K562 (cell line): ENCODE results near the gene UNC13C. TPM values are rescaled to one million over a fixed set of nuclear protein-coding genes. Genes with fewer than 3 reads are reported as not detected.

Source experiments
- ATAC-seq: fragments of 200-7000 bp; cut with Tn5 transposase; 3 replicates; pipeline ENCODE4 v1.9.1; 2020; ENCODE audit warnings: moderate library complexity
- BruUV-seq: library from RNA; stranded (reverse); fragments of 400-500 nt; replicated peaks from 2 replicates; lab custom pipeline; 2021; lab: Mats Ljungman, UMichigan
- CTCF ChIA-PET: fragments of 300-600 bp; formaldehyde crosslinking; extraction: SDS; loops from one replicate; lab custom pipeline; 2021; ENCODE audit warnings: low intra/inter-chr PET ratio; lab: Yijun Ruan, JAX
- POLR2A ChIA-PET: fragments of 300-600, 350-650 bp; sonication (Branson Sonifier 250); formaldehyde crosslinking; extraction: SDS; loops from one replicate; lab custom pipeline; 2021; ENCODE audit warnings: antibody characterized with exemption, inconsistent platforms; lab: Yijun Ruan, JAX
- DNase-seq, 4 experiments: peaks; one replicate each; pipeline versions ENCODE4 v3.0.0 to v3.0.0-alpha.2; 2011 to 2018; ENCODE audit warnings: low spot score in 3 of 4, mixed read lengths in 3 of 4; ENCODE audit errors: extremely low read depth in 1 of 4
- FAIRE-seq: peaks from 2 replicates; lab custom pipeline; 2011; peaks lifted over from hg19 to GRCh38; lab: Jason Lieb, UNC
- H2AFZ ChIP-seq: 2 replicates; pipeline ENCODE4 v1.6.0; 2011; ENCODE audit warnings: low read depth, low read length, control low read depth, inconsistent platforms
- H3K27ac ChIP-seq: fragments of 200-600 bp; 3 replicates; pipeline ENCODE4 v1.8.0; 2011; ENCODE audit warnings: low read depth, mild to moderate bottlenecking, control low read depth, inconsistent platforms, low read length, moderate library complexity, mixed read lengths; ENCODE audit errors: extremely low read depth
- H3K27me3 ChIP-seq, 2 experiments: fragments of 300-600 bp in 1 of 2; 2 replicates in 1 of 2; 3 replicates in 1 of 2; pipeline versions ENCODE4 v1.6.0 to v1.8.0; 2011; ENCODE audit warnings: inconsistent platforms in 2 of 2, low read length in 2 of 2, mild to moderate bottlenecking in 1 of 2, mixed read lengths in 1 of 2, moderate library complexity in 1 of 2; ENCODE audit not compliant: control insufficient read depth in 2 of 2, insufficient read depth in 2 of 2
- H3K36me3 ChIP-seq: fragments of 300-600 bp; 3 replicates; pipeline ENCODE4 v1.8.0; 2011; ENCODE audit warnings: mild to moderate bottlenecking, low read length, inconsistent platforms; ENCODE audit not compliant: control insufficient read depth, insufficient read depth
- H3K4me1 ChIP-seq, 2 experiments: fragments of 200-600 bp in 1 of 2; replicated peaks in 1 of 2; 2 replicates in 1 of 2; 3 replicates in 1 of 2; pipeline versions ENCODE4 v1.5.1 to v1.8.0; 2011; ENCODE audit warnings: inconsistent platforms in 2 of 2, low read length in 2 of 2, mild to moderate bottlenecking in 1 of 2, mixed read lengths in 1 of 2, moderate library complexity in 1 of 2; ENCODE audit not compliant: control insufficient read depth in 2 of 2, insufficient read depth in 2 of 2
- H3K4me2 ChIP-seq: 2 replicates; pipeline ENCODE4 v1.6.1; 2011; ENCODE audit warnings: low read length, control low read depth, inconsistent platforms, mixed read lengths; ENCODE audit not compliant: insufficient read depth
- H3K4me3 ChIP-seq: fragments of 200-600 bp; sonication (generic), shearing (Covaris generic); 2 replicates; pipeline ENCODE4 v1.5.1; 2016; ENCODE audit warnings: control low read depth, inconsistent platforms
- H3K79me2 ChIP-seq: fragments of 200-600 bp; 3 replicates; pipeline ENCODE4 v1.8.0; 2011; ENCODE audit warnings: low read length, inconsistent platforms; ENCODE audit not compliant: control insufficient read depth, insufficient read depth
- H3K9ac ChIP-seq, 2 experiments: 2 replicates each; pipeline versions ENCODE4 v1.6.0 to v1.6.1; 2011; ENCODE audit warnings: low read depth in 2 of 2, low read length in 2 of 2, control low read depth in 1 of 2, inconsistent platforms in 1 of 2, mild to moderate bottlenecking in 1 of 2, mixed read lengths in 1 of 2; ENCODE audit not compliant: insufficient read depth in 1 of 2
- H3K9me1 ChIP-seq: one replicate; pipeline ENCODE4 v1.6.0; 2011; ENCODE audit warnings: inconsistent platforms, mild to moderate bottlenecking, low read length, moderate library complexity; ENCODE audit not compliant: control insufficient read depth, insufficient read depth
- H3K9me3 ChIP-seq: replicated peaks from 2 replicates; pipeline ENCODE4 v1.5.1; 2011; ENCODE audit warnings: low read depth, low read length, inconsistent platforms; ENCODE audit not compliant: control insufficient read depth, insufficient read depth
- H4K20me1 ChIP-seq: replicated peaks from 2 replicates; pipeline ENCODE4 v1.6.1; 2011; ENCODE audit warnings: low read length, inconsistent platforms, mixed read lengths; ENCODE audit not compliant: control insufficient read depth, insufficient read depth
- ARID1B ChIP-seq: fragments of 450-650 bp; IDR thresholded peaks from 2 replicates; pipeline ENCODE4 v1.6.1; 2016; ENCODE audit warnings: antibody characterized with exemption, mild to moderate bottlenecking, inconsistent platforms
- MYBL2 ChIP-seq, 2 experiments: fragments of 450-650 bp in 1 of 2; sonication (generic) in 1 of 2; formaldehyde crosslinking in 1 of 2; IDR thresholded peaks; 2 replicates each; pipeline versions ENCODE4 v1.6.1 to v1.8.1; 2017 to 2022; ENCODE audit warnings: borderline replicate concordance in 1 of 2, inconsistent platforms in 1 of 2, low read depth in 1 of 2, mild to moderate bottlenecking in 1 of 2, missing genetic modification reagents in 1 of 2, moderate library complexity in 1 of 2
- SMARCE1 ChIP-seq: fragments of 450-650 bp; IDR thresholded peaks from 2 replicates; pipeline ENCODE4 v1.7.1; 2016; ENCODE audit warnings: mild to moderate bottlenecking
- SRSF1 ChIP-seq: fragments of 200-400 bp; formaldehyde crosslinking; IDR thresholded peaks from 2 replicates; pipeline ENCODE4 v1.6.1; 2017; ENCODE audit warnings: mild to moderate bottlenecking, low read depth, low read length, moderate library complexity
- TAF1 ChIP-seq: IDR thresholded peaks from 2 replicates; pipeline ENCODE4 v1.6.1; 2011; ENCODE audit warnings: mild to moderate bottlenecking, low read length, moderate library complexity; ENCODE audit not compliant: insufficient read depth, control insufficient read depth, severe bottlenecking; ENCODE audit errors: extremely low read depth
- WGBS: fragments of 100-300 bp; shearing (Covaris generic); methylation state at CpG from one replicate; pipeline ENCODE4 v1.1.6; 2016; ENCODE audit warnings: low coverage, mixed read lengths; ENCODE audit not compliant: insufficient coverage; ENCODE audit errors: missing lambda C conversion rate; 5-methylcytosine and 5-hydroxymethylcytosine counted together
- in situ Hi-C: fragments of 300-500 bp; cut with MboI; formaldehyde crosslinking; loops from 4 replicates; pipeline ENCODE4 v1.15.0; 2018; ENCODE audit warnings: inconsistent platforms, mixed read lengths
- intact Hi-C: fragments of 100-400 bp; cut with micrococcal nuclease; formaldehyde crosslinking; loops from 2 replicates; pipeline ENCODE4 v1.14.2; 2022
- polyA plus RNA-seq, 8 experiments: library from polyadenylated mRNA; depleted of rRNA in 4 of 8; stranded (reverse) in 5 of 8; unstranded in 3 of 8; fragments of >200 nt; fragmentation: Nextera tagmentation in 2 of 8; fragmentation: Illumina TruSeq in 1 of 8; extraction: Ambion mirVana in 2 of 8; extraction: Trizol in 1 of 8; gene quantifications; 2 replicates each; pipeline versions ENCODE4 v1.2.1 to v1.2.3, GENCODE V29; 2011 to 2014; ENCODE audit warnings: inconsistent platforms in 1 of 8, missing spikeins in 1 of 8
- total RNA-seq, 7 experiments: library from RNA; depleted of rRNA in 6 of 7; stranded (reverse); fragments of >200 nt in 6 of 7; fragmentation: Illumina TruSeq in 2 of 7; extraction: Trizol in 2 of 7; gene quantifications; 2 replicates each; pipeline versions ENCODE4 v1.2.1 to v1.2.3, GENCODE V29; 2011 to 2021; ENCODE audit warnings: low replicate concordance in 1 of 7
- TF ChIP-seq, protein P1 (sequence below), 2 experiments: fragments of 250-450 bp in 1 of 2; fragments of 450-650 bp in 1 of 2; sonication (Bioruptor Pico) in 1 of 2; IDR thresholded peaks; 2 replicates each; pipeline versions ENCODE4 v1.6.1 to v1.8.0; 2016 to 2021; ENCODE audit warnings: mild to moderate bottlenecking in 2 of 2, moderate library complexity in 2 of 2, missing compliant biosample characterization in 1 of 2, missing genetic modification characterization in 1 of 2
- TF ChIP-seq, protein P2 (sequence below): IDR thresholded peaks from 2 replicates; pipeline ENCODE4 v1.6.1; 2014; ENCODE audit warnings: antibody characterized with exemption
- TF ChIP-seq, protein P3 (sequence below): fragments of 450-650 bp; IDR thresholded peaks from one replicate; pipeline ENCODE4 v1.6.1; 2018; ENCODE audit warnings: mild to moderate bottlenecking, moderate library complexity; ENCODE audit not compliant: partially characterized antibody
- TF ChIP-seq, protein P4 (sequence below): fragments of 150-350 bp; conservative IDR thresholded peaks from 2 replicates; pipeline ENCODE4 v1.6.1; 2014; ENCODE audit warnings: low read length
- TF ChIP-seq, protein P5 (sequence below): fragments of 250-450 bp; sonication (Bioruptor Pico); IDR thresholded peaks from 2 replicates; pipeline ENCODE4 v1.5.0; 2021
- TF ChIP-seq, protein P6 (sequence below): sonication (generic); formaldehyde crosslinking; IDR thresholded peaks from 2 replicates; pipeline ENCODE4 v1.8.0; 2022; ENCODE audit warnings: missing genetic modification reagents, mild to moderate bottlenecking, borderline replicate concordance

The UNC13C gene
- total and polyA plus RNA-seq, 9 of the 15 experiments (the other 6 are each of a cell fraction or from before 2014, with no cell fraction given): not detected

DNA sequence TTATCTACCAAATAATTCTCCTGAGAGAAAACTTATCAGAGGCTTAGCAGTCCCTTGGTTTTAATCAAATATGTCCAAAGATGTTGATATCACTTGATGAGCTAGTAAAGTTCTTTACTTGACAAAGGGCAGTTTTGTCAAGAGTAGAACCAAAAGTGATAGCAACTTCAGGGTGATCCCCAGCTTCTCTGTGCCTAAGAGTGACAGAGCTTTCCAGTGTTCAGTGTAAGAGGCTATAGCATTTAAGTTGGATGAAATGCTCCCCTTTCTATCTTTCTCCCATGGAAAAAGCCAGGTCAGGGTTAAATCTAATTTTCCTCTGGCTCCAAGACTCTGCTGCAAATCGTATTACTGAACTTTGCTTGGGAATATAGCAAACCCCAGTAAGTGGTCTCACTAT is 120.8 kb downstream of the UNC13C start:
- intact Hi-C loops: no loop called here
- CTCF ChIA-PET: no interaction called here
- TF ChIP-seq, protein P1, sequence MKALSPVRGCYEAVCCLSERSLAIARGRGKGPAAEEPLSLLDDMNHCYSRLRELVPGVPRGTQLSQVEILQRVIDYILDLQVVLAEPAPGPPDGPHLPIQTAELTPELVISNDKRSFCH (CRISPR knock-in tag; IDR thresholded peaks at IDR 0.05): no peak
- TF ChIP-seq, protein P1 (tag; IDR thresholded peaks at IDR 0.05): no peak
- TF ChIP-seq ARID1B: no peak
- TF ChIP-seq, protein P2, sequence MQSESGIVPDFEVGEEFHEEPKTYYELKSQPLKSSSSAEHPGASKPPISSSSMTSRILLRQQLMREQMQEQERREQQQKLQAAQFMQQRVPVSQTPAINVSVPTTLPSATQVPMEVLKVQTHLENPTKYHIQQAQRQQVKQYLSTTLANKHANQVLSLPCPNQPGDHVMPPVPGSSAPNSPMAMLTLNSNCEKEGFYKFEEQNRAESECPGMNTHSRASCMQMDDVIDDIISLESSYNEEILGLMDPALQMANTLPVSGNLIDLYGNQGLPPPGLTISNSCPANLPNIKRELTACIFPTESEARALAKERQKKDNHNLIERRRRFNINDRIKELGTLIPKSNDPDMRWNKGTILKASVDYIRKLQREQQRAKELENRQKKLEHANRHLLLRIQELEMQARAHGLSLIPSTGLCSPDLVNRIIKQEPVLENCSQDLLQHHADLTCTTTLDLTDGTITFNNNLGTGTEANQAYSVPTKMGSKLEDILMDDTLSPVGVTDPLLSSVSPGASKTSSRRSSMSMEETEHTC: no peak
- TF ChIP-seq MYBL2 (IDR thresholded peaks at IDR 0.05; ENCODE audit: low read depth): no peak
- no peak for TF ChIP-seq MYBL2 (CRISPR knock-in tag; IDR thresholded peaks at IDR 0.05; ENCODE audit: borderline replicate concordance)
- TF ChIP-seq, protein P3, sequence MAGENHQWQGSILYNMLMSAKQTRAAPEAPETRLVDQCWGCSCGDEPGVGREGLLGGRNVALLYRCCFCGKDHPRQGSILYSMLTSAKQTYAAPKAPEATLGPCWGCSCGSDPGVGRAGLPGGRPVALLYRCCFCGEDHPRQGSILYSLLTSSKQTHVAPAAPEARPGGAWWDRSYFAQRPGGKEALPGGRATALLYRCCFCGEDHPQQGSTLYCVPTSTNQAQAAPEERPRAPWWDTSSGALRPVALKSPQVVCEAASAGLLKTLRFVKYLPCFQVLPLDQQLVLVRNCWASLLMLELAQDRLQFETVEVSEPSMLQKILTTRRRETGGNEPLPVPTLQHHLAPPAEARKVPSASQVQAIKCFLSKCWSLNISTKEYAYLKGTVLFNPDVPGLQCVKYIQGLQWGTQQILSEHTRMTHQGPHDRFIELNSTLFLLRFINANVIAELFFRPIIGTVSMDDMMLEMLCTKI: no peak
- TF ChIP-seq, protein P4, sequence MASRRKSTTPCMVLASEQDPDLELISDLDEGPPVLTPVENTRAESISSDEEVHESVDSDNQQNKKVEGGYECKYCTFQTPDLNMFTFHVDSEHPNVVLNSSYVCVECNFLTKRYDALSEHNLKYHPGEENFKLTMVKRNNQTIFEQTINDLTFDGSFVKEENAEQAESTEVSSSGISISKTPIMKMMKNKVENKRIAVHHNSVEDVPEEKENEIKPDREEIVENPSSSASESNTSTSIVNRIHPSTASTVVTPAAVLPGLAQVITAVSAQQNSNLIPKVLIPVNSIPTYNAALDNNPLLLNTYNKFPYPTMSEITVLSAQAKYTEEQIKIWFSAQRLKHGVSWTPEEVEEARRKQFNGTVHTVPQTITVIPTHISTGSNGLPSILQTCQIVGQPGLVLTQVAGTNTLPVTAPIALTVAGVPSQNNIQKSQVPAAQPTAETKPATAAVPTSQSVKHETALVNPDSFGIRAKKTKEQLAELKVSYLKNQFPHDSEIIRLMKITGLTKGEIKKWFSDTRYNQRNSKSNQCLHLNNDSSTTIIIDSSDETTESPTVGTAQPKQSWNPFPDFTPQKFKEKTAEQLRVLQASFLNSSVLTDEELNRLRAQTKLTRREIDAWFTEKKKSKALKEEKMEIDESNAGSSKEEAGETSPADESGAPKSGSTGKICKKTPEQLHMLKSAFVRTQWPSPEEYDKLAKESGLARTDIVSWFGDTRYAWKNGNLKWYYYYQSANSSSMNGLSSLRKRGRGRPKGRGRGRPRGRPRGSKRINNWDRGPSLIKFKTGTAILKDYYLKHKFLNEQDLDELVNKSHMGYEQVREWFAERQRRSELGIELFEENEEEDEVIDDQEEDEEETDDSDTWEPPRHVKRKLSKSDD: no peak
- no peak for TF ChIP-seq SRSF1
- no peak for TF ChIP-seq SMARCE1
- TF ChIP-seq, protein P5, sequence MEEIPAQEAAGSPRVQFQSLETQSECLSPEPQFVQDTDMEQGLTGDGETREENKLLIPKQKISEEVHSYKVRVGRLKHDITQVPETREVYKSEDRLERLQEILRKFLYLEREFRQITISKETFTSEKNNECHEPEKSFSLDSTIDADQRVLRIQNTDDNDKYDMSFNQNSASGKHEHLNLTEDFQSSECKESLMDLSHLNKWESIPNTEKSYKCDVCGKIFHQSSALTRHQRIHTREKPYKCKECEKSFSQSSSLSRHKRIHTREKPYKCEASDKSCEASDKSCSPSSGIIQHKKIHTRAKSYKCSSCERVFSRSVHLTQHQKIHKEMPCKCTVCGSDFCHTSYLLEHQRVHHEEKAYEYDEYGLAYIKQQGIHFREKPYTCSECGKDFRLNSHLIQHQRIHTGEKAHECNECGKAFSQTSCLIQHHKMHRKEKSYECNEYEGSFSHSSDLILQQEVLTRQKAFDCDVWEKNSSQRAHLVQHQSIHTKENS (CRISPR knock-in tag): no peak
- TF ChIP-seq TAF1: no peak
- TF ChIP-seq, protein P6, sequence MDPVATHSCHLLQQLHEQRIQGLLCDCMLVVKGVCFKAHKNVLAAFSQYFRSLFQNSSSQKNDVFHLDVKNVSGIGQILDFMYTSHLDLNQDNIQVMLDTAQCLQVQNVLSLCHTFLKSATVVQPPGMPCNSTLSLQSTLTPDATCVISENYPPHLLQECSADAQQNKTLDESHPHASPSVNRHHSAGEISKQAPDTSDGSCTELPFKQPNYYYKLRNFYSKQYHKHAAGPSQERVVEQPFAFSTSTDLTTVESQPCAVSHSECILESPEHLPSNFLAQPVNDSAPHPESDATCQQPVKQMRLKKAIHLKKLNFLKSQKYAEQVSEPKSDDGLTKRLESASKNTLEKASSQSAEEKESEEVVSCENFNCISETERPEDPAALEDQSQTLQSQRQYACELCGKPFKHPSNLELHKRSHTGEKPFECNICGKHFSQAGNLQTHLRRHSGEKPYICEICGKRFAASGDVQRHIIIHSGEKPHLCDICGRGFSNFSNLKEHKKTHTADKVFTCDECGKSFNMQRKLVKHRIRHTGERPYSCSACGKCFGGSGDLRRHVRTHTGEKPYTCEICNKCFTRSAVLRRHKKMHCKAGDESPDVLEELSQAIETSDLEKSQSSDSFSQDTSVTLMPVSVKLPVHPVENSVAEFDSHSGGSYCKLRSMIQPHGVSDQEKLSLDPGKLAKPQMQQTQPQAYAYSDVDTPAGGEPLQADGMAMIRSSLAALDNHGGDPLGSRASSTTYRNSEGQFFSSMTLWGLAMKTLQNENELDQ: no peak

More for the DNA sequence above, 120.8 kb downstream of the UNC13C start:
- H3K4me1 ChIP-seq: no peaks in the 10 kb centered on the region
- no peaks in the 10 kb centered on the region for H4K20me1 ChIP-seq
- H3K9me3 ChIP-seq: no peaks in the 10 kb centered on the region
- DNase-seq (no peak), ATAC-seq (no peak), FAIRE-seq (no peak)
- 0% methylated on average over 1 of the region's 1 CpG for WGBS
- BruUV-seq: no TSS peak
- in situ Hi-C loops: no loop called here
- H3K9me1 ChIP-seq: no peaks in the 10 kb centered on the region
- H3K27me3 ChIP-seq: no peaks in the 10 kb centered on the region
- H3K4me2 ChIP-seq: no peak overlapping the region
- no peak overlapping the region for H3K27ac ChIP-seq
- no peak overlapping the region for H2AFZ ChIP-seq
- H3K36me3 ChIP-seq: no peaks in the 10 kb centered on the region
- no peak overlapping the region for H3K9ac ChIP-seq
- H3K4me3 ChIP-seq: no peak overlapping the region
- H3K79me2 ChIP-seq: no peaks in the 10 kb centered on the region
- POLR2A ChIA-PET: no interaction called here
